ENCODE results near the gene PKN1.
A peak's percentile ranks its signal among the peaks of the same experiment; 100 is the strongest.

The PKN1 gene

GRCh38 chr19:14494411-14494810 lies 61.3 kb downstream of the PKN1 start:
- Histone ChIP-seq H3K23ac (ENCODE audit: low read depth, low read length, poor library complexity) (peak overlapping the region; percentile 11), H3K4me2 (ENCODE audit: insufficient read depth, low read length, poor library complexity, severe bottlenecking) (no peak overlapping the region), H2AK5ac (ENCODE audit: low read depth, low read length) (no peak overlapping the region), H2BK120ac (ENCODE audit: low read depth, low read length) (no peak overlapping the region), H2AFZ (ENCODE audit: low read length) (no peak overlapping the region), H3K27ac (replicated peaks; ENCODE audit: low read length) (no peak overlapping the region), H2BK5ac (ENCODE audit: low read length) (peak overlapping the region; percentile 10), H3K36me3 (replicated peaks in 1 of 2; ENCODE audit: control insufficient read depth in 2 of 2, insufficient read depth in 2 of 2, low read length in 2 of 2) (peaks cover 8 to 26% of the 10 kb centered on the region in 2 donors), H2BK12ac (ENCODE audit: low read length) (no peak overlapping the region), H3K9ac (ENCODE audit: low read depth, low read length, poor library complexity) (no peak overlapping the region), H3K27me3 (ENCODE audit: control insufficient read depth in 3 of 3, insufficient read depth in 3 of 3, low read depth in 1 of 3, low read length in 3 of 3) (no peaks in the 10 kb centered on the region), H3K4ac (ENCODE audit: low read length) (no peak overlapping the region), H3K4me3 (ENCODE audit: low read length in 2 of 2) (peak overlapping the region in 1 of 2 donors; percentile 88), H2BK15ac (ENCODE audit: low read length) (no peak overlapping the region), H3K4me1 (ENCODE audit: control insufficient read depth in 2 of 2, insufficient read depth in 1 of 2, low read depth in 1 of 2, low read length in 2 of 2) (peaks cover 16 to 19% of the 10 kb centered on the region in 2 donors), H3K18ac (ENCODE audit: low read length) (peak overlapping the region; percentile 56), H3K9me3 (replicated peaks in 1 of 2; ENCODE audit: control insufficient read depth in 2 of 2, insufficient read depth in 1 of 2, low read depth in 1 of 2, low read length in 2 of 2) (no peaks in the 10 kb centered on the region), H3K79me1 (ENCODE audit: low read depth, low read length) (peaks cover 11% of the 10 kb centered on the region), H4K91ac (ENCODE audit: low read depth, low read length, poor library complexity) (no peak overlapping the region), H3K14ac (ENCODE audit: low read length) (no peak overlapping the region), H4K8ac (ENCODE audit: low read depth, low read length) (peak overlapping the region; percentile 29)
- WGBS, 2 donors (ENCODE audit: extremely low coverage in 2 of 2, insufficient read length in 2 of 2, insufficient replicate concordance in 1 of 2), result no CpG with 5 or more reads among the region's 4 CpGs
- DNase-seq (ENCODE audit: low spot score), result no peak

- Histone ChIP-seq H3K4me3 (ENCODE audit: low read length in 2 of 2) (peak overlapping the region; percentile 86 to 88), H4K91ac (ENCODE audit: low read depth, low read length, poor library complexity) (no peak overlapping the region), H3K4me2 (ENCODE audit: insufficient read depth, low read length, poor library complexity, severe bottlenecking) (peak overlapping the region; percentile 77), H3K9me3 (replicated peaks in 1 of 2; ENCODE audit: control insufficient read depth in 2 of 2, insufficient read depth in 1 of 2, low read depth in 1 of 2, low read length in 2 of 2) (no peaks in the 10 kb centered on the region), H4K8ac (ENCODE audit: low read depth, low read length) (peak overlapping the region; percentile 29), H2AK5ac (ENCODE audit: low read depth, low read length) (peak overlapping the region; percentile 60), H3K4me1 (ENCODE audit: control insufficient read depth in 2 of 2, insufficient read depth in 1 of 2, low read depth in 1 of 2, low read length in 2 of 2) (peaks cover 16 to 19% of the 10 kb centered on the region in 2 donors), H3K36me3 (replicated peaks in 1 of 2; ENCODE audit: control insufficient read depth in 2 of 2, insufficient read depth in 2 of 2, low read length in 2 of 2) (peaks cover 6 to 21% of the 10 kb centered on the region in 2 donors), H3K79me1 (ENCODE audit: low read depth, low read length) (peaks cover 11% of the 10 kb centered on the region), H2BK15ac (ENCODE audit: low read length) (peak overlapping the region; percentile 22), H3K27ac (replicated peaks; ENCODE audit: low read length) (no peak overlapping the region), H2BK5ac (ENCODE audit: low read length) (peak overlapping the region; percentile 66), H3K18ac (ENCODE audit: low read length) (peak overlapping the region; percentile 94), H3K9ac (ENCODE audit: low read depth, low read length, poor library complexity) (peak overlapping the region; percentile 90), H2AFZ (ENCODE audit: low read length) (peak overlapping the region; percentile 91), H3K23ac (ENCODE audit: low read depth, low read length, poor library complexity) (peak overlapping the region; percentile 11), H3K14ac (ENCODE audit: low read length) (no peak overlapping the region), H3K4ac (ENCODE audit: low read length) (no peak overlapping the region), H3K27me3 (ENCODE audit: control insufficient read depth in 3 of 3, insufficient read depth in 3 of 3, low read depth in 1 of 3, low read length in 3 of 3) (no peaks in the 10 kb centered on the region), H2BK12ac (ENCODE audit: low read length) (no peak overlapping the region), H2BK120ac (ENCODE audit: low read depth, low read length) (no peak overlapping the region)
- DNase-seq (ENCODE audit: low spot score), result no peak
- WGBS, 2 donors (ENCODE audit: extremely low coverage in 2 of 2, insufficient read length in 2 of 2, insufficient replicate concordance in 1 of 2), result no CpG with 5 or more reads among the region's 14 CpGs
These were observed 62.0 kb downstream of the PKN1 start for GRCh38 chr19:14494910-14495671.

- peak overlapping the region; percentile 86 to 88 for H3K4me3 ChIP-seq (ENCODE audit: low read length in 2 of 2)
- peak overlapping the region; percentile 77 for H3K4me2 ChIP-seq (ENCODE audit: insufficient read depth, low read length, poor library complexity, severe bottlenecking)
- H2AFZ ChIP-seq (ENCODE audit: low read length), result peak overlapping the region; percentile 91
- peak overlapping the region; percentile 66 for H2BK5ac ChIP-seq (ENCODE audit: low read length)
- DNase-seq (ENCODE audit: low spot score), result no peak
- peaks cover 6 to 18% of the 10 kb centered on the region in 2 donors for H3K36me3 ChIP-seq (replicated peaks in 1 of 2; ENCODE audit: control insufficient read depth in 2 of 2, insufficient read depth in 2 of 2, low read length in 2 of 2)
- peak overlapping the region; percentile 80 for H3K23ac ChIP-seq (ENCODE audit: low read depth, low read length, poor library complexity)
- H3K18ac ChIP-seq (ENCODE audit: low read length), result peak overlapping the region; percentile 94
- H3K27ac ChIP-seq (replicated peaks; ENCODE audit: low read length), result no peak overlapping the region
- H3K9me3 ChIP-seq (replicated peaks in 1 of 2; ENCODE audit: control insufficient read depth in 2 of 2, insufficient read depth in 1 of 2, low read depth in 1 of 2, low read length in 2 of 2), result no peaks in the 10 kb centered on the region
- H2AK5ac ChIP-seq (ENCODE audit: low read depth, low read length), result peak overlapping the region; percentile 28
- peak overlapping the region; percentile 22 for H2BK15ac ChIP-seq (ENCODE audit: low read length)
- peak overlapping the region; percentile 82 for H3K14ac ChIP-seq (ENCODE audit: low read length)
- H2BK120ac ChIP-seq (ENCODE audit: low read depth, low read length), result no peak overlapping the region
- peaks cover 11% of the 10 kb centered on the region for H3K79me1 ChIP-seq (ENCODE audit: low read depth, low read length)
- no peak overlapping the region for H2BK12ac ChIP-seq (ENCODE audit: low read length)
- H3K4ac ChIP-seq (ENCODE audit: low read length), result no peak overlapping the region
- H3K9ac ChIP-seq (ENCODE audit: low read depth, low read length, poor library complexity), result peak overlapping the region; percentile 90
- no CpG with 5 or more reads among the region's 28 CpGs for WGBS, 2 donors (ENCODE audit: extremely low coverage in 2 of 2, insufficient read length in 2 of 2, insufficient replicate concordance in 1 of 2)
- H3K4me1 ChIP-seq (ENCODE audit: control insufficient read depth in 2 of 2, insufficient read depth in 1 of 2, low read depth in 1 of 2, low read length in 2 of 2), result peaks cover 16 to 19% of the 10 kb centered on the region in 2 donors
- H3K27me3 ChIP-seq (ENCODE audit: control insufficient read depth in 3 of 3, insufficient read depth in 3 of 3, low read depth in 1 of 3, low read length in 3 of 3), result no peaks in the 10 kb centered on the region
- no peak overlapping the region for H4K91ac ChIP-seq (ENCODE audit: low read depth, low read length, poor library complexity)
- H4K8ac ChIP-seq (ENCODE audit: low read depth, low read length), result no peak overlapping the region
These were observed 62.5 kb downstream of the PKN1 start for GRCh38 chr19:14495672-14496028.

GRCh38 chr19:14496029-14496833 lies 63.1 kb downstream of the PKN1 start, which contains the start of gene GIPC1:
Gene GIPC1 (minus strand): TSS chr19:14496127. CDS start chr19:14482976, 13,151 bp downstream.
- WGBS, 2 donors (ENCODE audit: extremely low coverage in 2 of 2, insufficient read length in 2 of 2, insufficient replicate concordance in 1 of 2), result no CpG with 5 or more reads among the region's 71 CpGs

More at GRCh38 chr19:14496029-14496833, 63.1 kb downstream of the PKN1 start, which contains the start of gene GIPC1:
- Histone ChIP-seq H3K4me1 (ENCODE audit: control insufficient read depth in 2 of 2, insufficient read depth in 1 of 2, low read depth in 1 of 2, low read length in 2 of 2) (peaks cover 16 to 19% of the 10 kb centered on the region in 2 donors), H3K9me3 (replicated peaks in 1 of 2; ENCODE audit: control insufficient read depth in 2 of 2, insufficient read depth in 1 of 2, low read depth in 1 of 2, low read length in 2 of 2) (no peaks in the 10 kb centered on the region), H3K27me3 (ENCODE audit: control insufficient read depth in 3 of 3, insufficient read depth in 3 of 3, low read depth in 1 of 3, low read length in 3 of 3) (no peaks in the 10 kb centered on the region), H3K36me3 (replicated peaks in 1 of 2; ENCODE audit: control insufficient read depth in 2 of 2, insufficient read depth in 2 of 2, low read length in 2 of 2) (peaks cover 6 to 15% of the 10 kb centered on the region in 2 donors), H3K18ac (ENCODE audit: low read length) (peak within 1 kb of the TSS; percentile 94), H3K23ac (ENCODE audit: low read depth, low read length, poor library complexity) (peak within 1 kb of the TSS; percentile 80), H3K27ac (replicated peaks; ENCODE audit: low read length) (peak within 1 kb of the TSS; percentile 41), H2BK120ac (ENCODE audit: low read depth, low read length) (no peak within 1 kb of the TSS), H2AFZ (ENCODE audit: low read length) (peak within 1 kb of the TSS; percentile 91), H2AK5ac (ENCODE audit: low read depth, low read length) (peak within 1 kb of the TSS; percentile 60), H3K4me2 (ENCODE audit: insufficient read depth, low read length, poor library complexity, severe bottlenecking) (peak within 1 kb of the TSS; percentile 77), H2BK12ac (ENCODE audit: low read length) (no peak within 1 kb of the TSS), H4K8ac (ENCODE audit: low read depth, low read length) (no peak within 1 kb of the TSS), H3K4me3 (ENCODE audit: low read length in 2 of 2) (peak within 1 kb of the TSS; percentile 86 to 88), H3K79me1 (ENCODE audit: low read depth, low read length) (peaks cover 11% of the 10 kb centered on the region), H3K9ac (ENCODE audit: low read depth, low read length, poor library complexity) (peak within 1 kb of the TSS; percentile 90), H2BK15ac (ENCODE audit: low read length) (peak within 1 kb of the TSS; percentile 95), H3K14ac (ENCODE audit: low read length) (peak within 1 kb of the TSS; percentile 82), H2BK5ac (ENCODE audit: low read length) (peak within 1 kb of the TSS; percentile 66), H4K91ac (ENCODE audit: low read depth, low read length, poor library complexity) (no peak within 1 kb of the TSS), H3K4ac (ENCODE audit: low read length) (no peak within 1 kb of the TSS)
- DNase-seq (ENCODE audit: low spot score), result peak; percentile 99
